Activated CD4-positive, alpha-beta T cell treated with anti-CD3 and anti-CD28 coated beads for 36 hours (primary cell): ENCODE results near the gene FLVCR2. TPM values are rescaled to one million over a fixed set of nuclear protein-coding genes. Genes with fewer than 3 reads are reported as not detected.
A peak's percentile ranks its signal among the peaks of the same experiment; 100 is the strongest.

Source experiments
- ATAC-seq: fragments of 200-7000 bp; cut with Tn5 transposase; one replicate; pipeline ENCODE4 v1.10.0; 2021; ENCODE audit warnings: mild to moderate bottlenecking, moderate library complexity
- CTCF ChIA-PET: fragments of 350-600 bp; sonication (Branson Sonifier 250); formaldehyde crosslinking; loops from one replicate; lab custom pipeline; 2021; ENCODE audit warnings: antibody characterized with exemption; lab: Charles Lee
- POLR2A ChIA-PET: fragments of 350-600 bp; sonication (Branson Sonifier 250); formaldehyde crosslinking; loops from one replicate; lab custom pipeline; 2021; ENCODE audit warnings: antibody characterized with exemption, inconsistent platforms; lab: Charles Lee
- DNase-seq: peaks from one replicate; pipeline ENCODE4 v3.0.0-alpha.2; 2020
- H3K27ac Mint-ChIP-seq: one replicate; pipeline ENCODE4 v1.8.0; 2021; ENCODE audit warnings: mixed read lengths
- H3K27me3 Mint-ChIP-seq: one replicate; pipeline ENCODE4 v1.8.0; 2021; ENCODE audit warnings: mixed read lengths
- H3K36me3 Mint-ChIP-seq: one replicate; pipeline ENCODE4 v1.8.0; 2021; ENCODE audit warnings: low read depth, mixed read lengths
- H3K4me1 Mint-ChIP-seq: one replicate; pipeline ENCODE4 v1.8.0; 2021; ENCODE audit warnings: mixed read lengths
- H3K4me3 Mint-ChIP-seq: one replicate; pipeline ENCODE4 v1.8.0; 2021; ENCODE audit warnings: mild to moderate bottlenecking, moderate library complexity, mixed read lengths
- H3K9me3 Mint-ChIP-seq: one replicate; pipeline ENCODE4 v1.8.0; 2021; ENCODE audit warnings: low read depth, mixed read lengths
- intact Hi-C, 2 experiments: fragments of 100-400 bp; cut with DNase I in 1 of 2; cut with micrococcal nuclease in 1 of 2; formaldehyde crosslinking; loops; one replicate each; pipeline versions ENCODE4 v1.14.2 to v1.15.1; 2022 to 2024; cut with DNase I, micrococcal nuclease
- total RNA-seq, 2 experiments: library from RNA; stranded (reverse); gene quantifications; one replicate each; pipeline ENCODE4 v1.2.3, GENCODE V29; 2021

The FLVCR2 gene
- total RNA-seq: 1 to 10 TPM; 2.2 to 3.2 TPM

DNA sequence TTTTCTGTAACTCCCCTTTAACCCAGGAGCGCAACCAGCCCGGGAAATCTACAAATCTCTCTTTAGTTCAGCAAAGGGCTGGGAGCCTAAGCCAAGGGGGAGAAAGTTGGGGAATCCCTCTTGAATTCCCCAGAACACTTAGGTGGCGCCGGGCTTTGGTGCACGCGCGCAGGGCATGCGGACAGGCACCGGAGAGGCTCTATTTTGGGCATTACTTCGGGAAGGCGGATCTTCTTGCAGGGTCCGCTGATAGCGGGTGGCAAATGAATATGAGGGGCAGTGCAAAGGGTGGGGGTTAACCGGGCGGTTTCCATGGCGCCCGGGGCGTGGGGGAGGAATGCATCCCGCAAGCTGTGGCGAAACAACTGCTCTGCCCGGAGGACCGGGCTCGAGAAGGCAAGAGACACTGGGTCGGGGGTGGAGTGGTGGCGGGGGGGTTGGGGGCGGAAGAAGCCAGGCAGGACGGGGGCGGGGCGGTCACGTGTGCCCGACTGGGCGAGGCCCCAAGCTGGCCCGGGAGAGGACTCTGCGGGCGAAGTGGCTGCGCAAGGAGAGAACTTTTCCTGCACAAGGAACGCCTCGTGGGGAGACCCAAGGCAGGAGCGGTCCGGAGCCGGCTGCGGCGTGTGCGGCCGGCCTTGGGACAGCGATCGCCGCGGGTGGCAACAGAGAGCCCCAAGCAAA, at the start of gene FLVCR2:
Gene FLVCR2, plus strand, starts transcription at position 519 of the 684 bp plus-strand sequence. CDS start 353 bp downstream, outside the sequence.
- peak; percentile 76 for DNase-seq
- Mint-ChIP-seq H3K27me3 (no peaks in the 10 kb centered on the region), H3K9me3 (no peaks in the 10 kb centered on the region), H3K4me1 (peaks cover 22% of the 10 kb centered on the region), H3K36me3 (no peaks in the 10 kb centered on the region), H3K4me3 (peak within 1 kb of the TSS; percentile 74), H3K27ac (peak within 1 kb of the TSS; percentile 74)
- ChIA-PET POLR2A (interaction anchor here (0.6 to 2.3 kb wide), 6 partner anchors 12 to 275 kb away, joined by 3 to 7 read pairs (median 5); partner anchors contain the start of gene ERG28), CTCF (interaction anchor here (0.5 to 5.6 kb wide), 32 partner anchors 9 to 404 kb away, joined by 3 to 104 read pairs (median 4); partner anchors contain the start of genes BATF, ERG28 and TTLL5)
- ATAC-seq: peak; percentile 63
- intact Hi-C loops: loop anchor here in 1 of 2 experiments (10.0 kb wide), 1 partner anchor 297 kb away; no protein-coding TSS in a partner anchor

- intact Hi-C loops: no loop called here
- POLR2A ChIA-PET: interaction anchor here (0.6 to 2.0 kb wide), 4 partner anchors 9 to 198 kb away, joined by 3 to 7 read pairs (median 4); no protein-coding TSS in a partner anchor
- peak overlapping the region; percentile 77 for H3K27ac Mint-ChIP-seq
- no peaks in the 10 kb centered on the region for H3K27me3 Mint-ChIP-seq
- no peak for DNase-seq
- CTCF ChIA-PET: interaction anchor here (0.6 to 1.8 kb wide), 6 partner anchors 8 to 123 kb away, joined by 3 to 8 read pairs (median 4); no protein-coding TSS in a partner anchor
- H3K9me3 Mint-ChIP-seq: peaks cover 6% of the 10 kb centered on the region
- peak; percentile 25 for ATAC-seq
- peaks cover 80% of the 10 kb centered on the region for H3K4me1 Mint-ChIP-seq
- peaks cover 85% of the 10 kb centered on the region for H3K36me3 Mint-ChIP-seq
- H3K4me3 Mint-ChIP-seq: peak overlapping the region; percentile 30
Measured at GRCh38 chr14:75531256-75531655, 47.2 kb upstream of the FLVCR2 start.

DNA sequence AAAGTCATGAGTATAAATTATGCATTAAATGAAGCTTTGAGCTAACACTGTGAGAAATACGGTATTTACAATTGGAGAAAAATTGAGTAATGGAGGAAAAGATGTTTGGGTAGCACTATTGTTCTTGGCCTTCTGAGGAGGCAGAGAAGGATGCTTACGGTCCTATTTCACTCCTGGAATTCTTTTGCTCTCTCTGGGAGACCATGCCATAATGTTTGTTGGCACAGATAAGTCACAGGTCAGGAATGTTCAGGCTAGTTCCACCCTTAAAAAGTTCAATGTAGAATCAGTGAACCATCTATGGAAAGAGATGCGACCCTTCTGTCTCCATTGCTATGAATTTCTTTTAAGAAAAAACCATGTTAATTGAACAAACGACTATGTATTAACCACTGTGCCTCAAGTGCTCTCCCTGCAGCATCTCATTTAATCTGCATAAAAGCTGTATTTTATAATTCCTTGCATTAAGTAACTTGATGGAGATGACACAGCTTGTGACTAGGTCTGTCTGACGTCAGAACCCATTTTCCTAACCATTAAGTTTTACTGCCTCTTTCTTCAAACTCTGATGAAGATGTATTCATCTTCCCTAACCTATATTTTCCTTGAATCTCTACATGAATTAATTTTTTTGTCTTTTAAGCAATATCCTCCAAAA, 46.6 kb upstream of the FLVCR2 start:
- intact Hi-C loops: no loop called here
- peak overlapping the region; percentile 77 for H3K27ac Mint-ChIP-seq
- ATAC-seq: no peak
- H3K4me1 Mint-ChIP-seq: peaks cover 77% of the 10 kb centered on the region
- no peaks in the 10 kb centered on the region for H3K27me3 Mint-ChIP-seq
- peak overlapping the region; percentile 30 for H3K4me3 Mint-ChIP-seq
- peaks cover 82% of the 10 kb centered on the region for H3K36me3 Mint-ChIP-seq
- DNase-seq: no peak
- ChIA-PET CTCF (interaction anchor here (0.6 to 1.8 kb wide), 6 partner anchors 8 to 122 kb away, joined by 3 to 8 read pairs (median 4); no protein-coding TSS in a partner anchor), POLR2A (interaction anchor here (0.7 to 1.1 kb wide), 2 partner anchors 11 to 17 kb away, joined by 3 to 4 read pairs; no protein-coding TSS in a partner anchor)
- H3K9me3 Mint-ChIP-seq: peaks cover 6% of the 10 kb centered on the region

GRCh38 chr14:75533791-75534555, 44.4 kb upstream of the FLVCR2 start:
- Mint-ChIP-seq H3K4me1 (peaks cover 75% of the 10 kb centered on the region), H3K27me3 (no peaks in the 10 kb centered on the region), H3K27ac (peak overlapping the region; percentile 58), H3K36me3 (peaks cover 80% of the 10 kb centered on the region), H3K9me3 (no peaks in the 10 kb centered on the region), H3K4me3 (peak overlapping the region; percentile 2)
- ChIA-PET POLR2A (no interaction called here), CTCF (interaction anchor here (0.7 to 2.4 kb wide), 5 partner anchors 9 to 46 kb away, joined by 3 to 11 read pairs (median 3); no protein-coding TSS in a partner anchor)
- ATAC-seq (no peak), DNase-seq (no peak)
- intact Hi-C loops: no loop called here

GRCh38 chr14:75535164-75535898, 43.1 kb upstream of the FLVCR2 start:
- H3K27me3 Mint-ChIP-seq: no peaks in the 10 kb centered on the region

GRCh38 chr14:75537071-75537470, 41.3 kb upstream of the FLVCR2 start:
- no peak for DNase-seq
- Mint-ChIP-seq H3K27me3 (no peaks in the 10 kb centered on the region), H3K36me3 (peaks cover 82% of the 10 kb centered on the region), H3K27ac (peak overlapping the region; percentile 71), H3K9me3 (no peaks in the 10 kb centered on the region), H3K4me3 (no peak overlapping the region), H3K4me1 (peaks cover 85% of the 10 kb centered on the region)
- POLR2A ChIA-PET: no interaction called here
- CTCF ChIA-PET: interaction anchor here (0.6 to 1.7 kb wide), 5 partner anchors 15 to 236 kb away, joined by 3 to 6 read pairs (median 3); partner anchors contain the start of gene BATF
- no peak for ATAC-seq
- intact Hi-C loops: no loop called here

More at GRCh38 chr14:75535164-75535898, 43.1 kb upstream of the FLVCR2 start:
- H3K4me1 Mint-ChIP-seq: peaks cover 80% of the 10 kb centered on the region
- POLR2A ChIA-PET: interaction anchor here (0.5 to 0.6 kb wide), 2 partner anchors 9 to 10 kb away, joined by 3 read pairs; no protein-coding TSS in a partner anchor
- H3K9me3 Mint-ChIP-seq: no peaks in the 10 kb centered on the region
- DNase-seq: no peak
- no peak overlapping the region for H3K4me3 Mint-ChIP-seq
- peak overlapping the region; percentile 81 for H3K27ac Mint-ChIP-seq
- CTCF ChIA-PET: interaction anchor here (0.5 to 2.4 kb wide), 11 partner anchors 9 to 451 kb away, joined by 3 to 11 read pairs (median 5); no protein-coding TSS in a partner anchor
- intact Hi-C loops: no loop called here
- H3K36me3 Mint-ChIP-seq: peaks cover 79% of the 10 kb centered on the region
- ATAC-seq: no peak

- peaks cover 84% of the 10 kb centered on the region for H3K4me1 Mint-ChIP-seq
Measured at GRCh38 chr14:75539162-75539560, 39.3 kb upstream of the FLVCR2 start.

GRCh38 chr14:75539561-75540478, 38.6 kb upstream of the FLVCR2 start:
- DNase-seq: peak; percentile 72
- ATAC-seq: peak; percentile 24
- no peaks in the 10 kb centered on the region for H3K9me3 Mint-ChIP-seq
- H3K4me1 Mint-ChIP-seq: peaks cover 85% of the 10 kb centered on the region
- ChIA-PET POLR2A (interaction anchor here (0.6 to 2.1 kb wide), 11 partner anchors 10 to 292 kb away, joined by 3 to 30 read pairs (median 7); partner anchors contain the start of gene BATF), CTCF (interaction anchor here (0.6 to 8.8 kb wide), 17 partner anchors 8 to 232 kb away, joined by 3 to 98 read pairs (median 6); partner anchors contain the start of genes BATF and FLVCR2)
- no peaks in the 10 kb centered on the region for H3K27me3 Mint-ChIP-seq
- peak overlapping the region; percentile 59 for H3K4me3 Mint-ChIP-seq
- intact Hi-C loops: loop anchor here in 1 of 2 experiments (5.0 kb wide), 1 partner anchor 363 kb away; the partner anchor contains the start of gene TMED10
- peak overlapping the region; percentile 98 for H3K27ac Mint-ChIP-seq
- H3K36me3 Mint-ChIP-seq: peaks cover 66% of the 10 kb centered on the region

More at GRCh38 chr14:75539162-75539560, 39.3 kb upstream of the FLVCR2 start:
- POLR2A ChIA-PET: interaction anchor here (0.6 to 2.1 kb wide), 11 partner anchors 9 to 292 kb away, joined by 3 to 30 read pairs (median 7); partner anchors contain the start of gene BATF
- ATAC-seq (no peak), DNase-seq (no peak)
- CTCF ChIA-PET: interaction anchor here (0.6 to 8.8 kb wide), 15 partner anchors 8 to 115 kb away, joined by 3 to 98 read pairs (median 8); partner anchors contain the start of genes BATF and FLVCR2
- intact Hi-C loops: no loop called here
- Mint-ChIP-seq H3K27me3 (no peaks in the 10 kb centered on the region), H3K4me3 (peak overlapping the region; percentile 59), H3K36me3 (peaks cover 67% of the 10 kb centered on the region), H3K9me3 (no peaks in the 10 kb centered on the region), H3K27ac (peak overlapping the region; percentile 98)

GRCh38 chr14:75540479-75540851, 38.0 kb upstream of the FLVCR2 start:
- ATAC-seq (no peak), DNase-seq (no peak)
- intact Hi-C loops: loop anchor here in 1 of 2 experiments (5.0 kb wide), 1 partner anchor 363 kb away; the partner anchor contains the start of gene TMED10
- Mint-ChIP-seq H3K9me3 (no peaks in the 10 kb centered on the region), H3K4me1 (peaks cover 82% of the 10 kb centered on the region), H3K27me3 (no peaks in the 10 kb centered on the region), H3K27ac (peak overlapping the region; percentile 98), H3K36me3 (peaks cover 64% of the 10 kb centered on the region), H3K4me3 (peak overlapping the region; percentile 59)
- POLR2A ChIA-PET: interaction anchor here (0.8 to 3.5 kb wide), 10 partner anchors 10 to 164 kb away, joined by 3 to 35 read pairs (median 8); partner anchors contain the start of gene BATF
- CTCF ChIA-PET: interaction anchor here (0.6 to 8.8 kb wide), 13 partner anchors 9 to 232 kb away, joined by 3 to 98 read pairs (median 4); partner anchors contain the start of genes BATF and FLVCR2
